ENCODE results near the gene CFAP298.
"Not testable (repeated sequence)": the region's sequence is repeated elsewhere in the genome, so short reads cannot be mapped to it uniquely, and the experiment has no call there.

The CFAP298 gene

DNA sequence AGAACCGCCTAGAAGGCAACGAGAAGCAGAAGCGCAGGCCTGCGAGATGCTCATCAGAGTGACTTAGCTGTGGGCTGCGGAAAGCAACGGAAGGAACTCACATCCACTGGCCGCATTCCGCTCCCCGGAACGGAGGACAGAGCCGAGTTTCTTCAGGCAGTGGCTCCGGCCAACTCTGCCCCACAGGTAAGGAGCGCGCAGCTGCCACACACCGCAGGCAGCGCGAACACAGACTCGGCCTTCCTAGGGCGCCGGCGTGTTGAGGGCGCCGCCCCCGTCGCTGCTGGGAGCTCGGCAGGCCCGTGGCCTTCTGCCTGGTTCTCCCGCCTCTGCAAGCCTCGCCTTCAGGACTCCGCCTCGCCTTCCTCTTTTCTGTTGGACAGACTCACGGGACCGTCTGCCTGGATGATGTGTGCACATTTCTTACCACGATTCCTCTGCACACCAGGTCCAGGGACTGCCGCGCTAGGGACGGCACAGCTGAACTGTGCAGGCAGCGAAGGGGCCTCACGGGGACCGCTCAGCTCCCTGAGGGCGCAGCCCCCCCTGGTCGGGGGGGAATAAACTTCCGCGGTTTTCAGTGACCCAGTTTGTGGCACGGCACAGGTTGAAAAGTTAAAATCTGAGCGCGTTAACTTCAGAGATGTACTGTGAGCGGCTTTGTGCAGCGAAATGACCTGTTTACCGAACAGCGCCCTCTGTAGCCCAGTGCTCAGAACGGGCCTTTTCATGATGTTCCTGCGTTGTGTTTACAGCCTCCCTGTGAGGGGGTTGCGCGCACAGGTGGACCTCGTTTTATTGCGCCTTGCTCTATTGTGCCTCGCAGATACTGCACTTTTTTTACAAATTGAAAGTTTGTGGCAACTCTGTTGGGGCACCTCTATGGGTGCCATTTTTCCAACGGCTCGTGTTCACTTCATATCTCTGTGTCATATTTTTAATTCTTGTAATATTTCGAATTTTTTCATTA, 42.6 kb downstream of the CFAP298 start:
- peak; percentile 83 for DNase-seq (ENCODE audit: low spot score)
- TF ChIP-seq, protein P1, sequence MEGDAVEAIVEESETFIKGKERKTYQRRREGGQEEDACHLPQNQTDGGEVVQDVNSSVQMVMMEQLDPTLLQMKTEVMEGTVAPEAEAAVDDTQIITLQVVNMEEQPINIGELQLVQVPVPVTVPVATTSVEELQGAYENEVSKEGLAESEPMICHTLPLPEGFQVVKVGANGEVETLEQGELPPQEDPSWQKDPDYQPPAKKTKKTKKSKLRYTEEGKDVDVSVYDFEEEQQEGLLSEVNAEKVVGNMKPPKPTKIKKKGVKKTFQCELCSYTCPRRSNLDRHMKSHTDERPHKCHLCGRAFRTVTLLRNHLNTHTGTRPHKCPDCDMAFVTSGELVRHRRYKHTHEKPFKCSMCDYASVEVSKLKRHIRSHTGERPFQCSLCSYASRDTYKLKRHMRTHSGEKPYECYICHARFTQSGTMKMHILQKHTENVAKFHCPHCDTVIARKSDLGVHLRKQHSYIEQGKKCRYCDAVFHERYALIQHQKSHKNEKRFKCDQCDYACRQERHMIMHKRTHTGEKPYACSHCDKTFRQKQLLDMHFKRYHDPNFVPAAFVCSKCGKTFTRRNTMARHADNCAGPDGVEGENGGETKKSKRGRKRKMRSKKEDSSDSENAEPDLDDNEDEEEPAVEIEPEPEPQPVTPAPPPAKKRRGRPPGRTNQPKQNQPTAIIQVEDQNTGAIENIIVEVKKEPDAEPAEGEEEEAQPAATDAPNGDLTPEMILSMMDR (IDR thresholded peaks at IDR 0.05; ENCODE audit: borderline replicate concordance, control extremely low read depth, extremely low read depth, insufficient read depth, missing control alignments), result peak; percentile 83
- in situ Hi-C loops (cut with MboI; ENCODE audit: low sequenced_read_pairs, unreplicated experiment), result no loop called here

DNA sequence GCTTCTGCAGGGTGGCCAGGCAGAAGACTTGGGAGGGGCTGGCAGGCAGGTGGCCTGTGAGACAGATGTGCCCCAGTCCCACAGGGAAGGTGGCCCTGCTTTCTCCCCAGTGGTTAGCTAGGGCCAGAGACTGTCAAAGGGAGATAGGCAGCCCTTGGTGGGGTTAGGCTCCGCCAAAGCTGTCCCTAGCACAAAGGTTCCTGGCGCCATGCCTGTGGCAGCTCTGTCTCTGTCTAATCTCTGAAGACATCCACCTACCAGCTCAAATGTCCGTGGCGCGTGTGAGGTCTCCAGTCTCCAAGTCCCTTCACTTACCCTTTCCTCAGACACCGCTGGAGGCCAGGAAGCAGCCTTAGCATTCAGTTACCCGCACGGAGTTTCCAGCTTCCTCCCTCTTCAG, 44.6 kb downstream of the CFAP298 start:
- in situ Hi-C loops (cut with MboI; ENCODE audit: low sequenced_read_pairs, unreplicated experiment), result no loop called here
- TF ChIP-seq, protein P1 (IDR thresholded peaks at IDR 0.05; ENCODE audit: borderline replicate concordance, control extremely low read depth, extremely low read depth, insufficient read depth, missing control alignments), result no peak

DNA sequence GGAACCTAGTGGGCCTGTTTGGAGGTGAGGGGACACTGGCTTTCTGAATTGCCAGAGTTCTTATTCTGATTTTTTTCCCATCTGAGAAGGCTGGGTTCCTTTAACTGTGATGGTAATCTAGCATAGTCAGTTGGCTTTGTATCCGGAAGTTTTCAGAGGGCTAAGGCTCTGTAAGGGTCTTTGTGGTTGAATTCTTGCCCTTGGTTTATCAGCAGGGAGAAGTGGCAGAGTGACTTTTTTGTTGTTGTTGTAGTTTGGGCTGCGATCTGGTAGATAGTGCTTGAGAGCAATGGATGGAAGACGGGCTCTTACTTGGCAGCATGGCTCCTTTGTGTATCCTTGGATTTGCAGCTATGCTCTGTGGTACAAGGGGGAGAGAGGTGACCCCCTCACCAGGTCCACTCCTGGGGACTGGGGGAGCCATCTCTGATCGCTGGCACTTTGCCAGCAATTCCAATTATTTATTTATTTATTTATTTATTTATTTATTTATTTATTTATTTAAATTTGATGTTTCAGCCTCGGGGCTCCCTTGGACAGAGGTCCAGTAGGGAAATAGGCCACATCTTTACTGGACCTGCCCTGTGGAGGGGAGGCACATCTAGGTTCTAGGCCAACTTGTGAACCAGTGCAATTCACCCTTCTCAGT, 45.3 kb downstream of the CFAP298 start:
- TF ChIP-seq, protein P1 (IDR thresholded peaks at IDR 0.05; ENCODE audit: borderline replicate concordance, control extremely low read depth, extremely low read depth, insufficient read depth, missing control alignments), result no peak
- in situ Hi-C loops (cut with MboI; ENCODE audit: low sequenced_read_pairs, unreplicated experiment), result no loop called here
- no peak for DNase-seq (ENCODE audit: low spot score)

More for the DNA sequence above, 44.6 kb downstream of the CFAP298 start:
- DNase-seq (ENCODE audit: low spot score), result no peak

DNA sequence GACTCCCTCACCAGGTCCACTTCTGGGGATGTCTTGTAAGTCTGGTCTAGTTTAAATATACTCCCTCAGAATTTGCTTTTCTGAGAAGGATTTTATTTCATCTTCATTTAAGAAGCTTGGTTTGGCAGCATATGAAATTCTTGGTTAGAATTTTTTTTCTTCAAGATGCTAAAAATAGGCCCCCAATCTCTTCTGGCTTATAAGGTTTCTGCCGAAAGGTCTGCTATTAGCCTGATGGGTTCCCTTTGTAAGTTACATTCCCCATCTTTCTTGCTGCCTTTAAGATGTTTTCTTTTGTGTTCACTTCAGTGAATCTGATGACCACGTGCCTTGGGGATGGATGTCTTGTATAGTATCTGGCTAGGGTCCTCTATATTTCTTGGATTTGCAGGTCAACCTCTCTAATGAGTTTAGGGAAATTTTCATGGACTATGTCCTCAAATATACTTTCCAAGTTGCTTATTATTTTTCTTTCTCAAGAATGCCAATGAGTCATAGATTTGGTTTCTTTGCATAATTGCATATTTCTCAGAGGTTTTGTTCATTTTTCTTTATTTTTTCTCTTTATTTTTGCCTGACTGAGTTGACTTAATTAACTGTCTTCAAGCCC, 46.2 kb downstream of the CFAP298 start:
- TF ChIP-seq, protein P1 (IDR thresholded peaks at IDR 0.05; ENCODE audit: borderline replicate concordance, control extremely low read depth, extremely low read depth, insufficient read depth, missing control alignments), result no peak
- in situ Hi-C loops (cut with MboI; ENCODE audit: low sequenced_read_pairs, unreplicated experiment), result no loop called here
- no peak for DNase-seq (ENCODE audit: low spot score)

DNA sequence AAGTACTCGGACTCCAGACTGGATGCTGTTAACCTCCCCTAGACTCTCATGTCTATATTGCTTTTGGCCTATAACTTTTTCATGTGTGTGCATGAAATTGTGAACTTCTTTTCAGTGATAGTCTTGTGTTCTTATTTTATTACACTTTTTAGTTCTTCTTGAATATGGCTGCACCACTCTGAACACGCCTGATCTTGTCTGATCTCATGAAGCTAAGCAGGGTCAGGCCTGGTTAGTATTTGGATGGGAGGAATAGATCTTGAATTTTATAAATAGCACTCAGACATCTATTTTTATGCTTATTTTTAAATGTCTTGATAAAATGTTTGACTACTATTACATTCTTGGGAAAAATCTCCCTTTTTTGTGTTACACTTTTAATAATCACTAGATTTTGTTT, 49.3 kb downstream of the CFAP298 start:
- no peak for DNase-seq (ENCODE audit: low spot score)
- TF ChIP-seq, protein P1 (IDR thresholded peaks at IDR 0.05; ENCODE audit: borderline replicate concordance, control extremely low read depth, extremely low read depth, insufficient read depth, missing control alignments), result no peak
- in situ Hi-C loops (cut with MboI; ENCODE audit: low sequenced_read_pairs, unreplicated experiment), result no loop called here

DNA sequence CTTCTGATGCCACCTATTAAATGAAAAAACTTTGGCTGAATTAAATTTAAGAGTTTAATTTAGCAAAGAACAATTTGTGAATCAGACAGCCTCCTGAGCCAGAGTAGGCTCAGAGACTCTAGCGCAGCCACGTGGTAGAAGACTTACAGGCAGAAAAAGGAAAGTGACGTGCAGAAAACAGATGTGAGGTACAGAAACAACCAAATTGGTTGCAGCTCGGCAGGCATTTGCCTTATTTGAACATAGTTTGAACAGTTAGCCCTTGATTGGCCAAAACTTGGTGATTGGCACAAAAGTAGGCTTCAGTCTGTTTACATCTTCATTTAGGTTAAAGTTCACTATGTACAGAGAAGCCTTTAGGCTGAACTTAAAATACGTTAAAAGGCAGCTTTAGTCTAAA, 49.8 kb downstream of the CFAP298 start:
- TF ChIP-seq, protein P1 (IDR thresholded peaks at IDR 0.05; ENCODE audit: borderline replicate concordance, control extremely low read depth, extremely low read depth, insufficient read depth, missing control alignments), result no peak
- in situ Hi-C loops (cut with MboI; ENCODE audit: low sequenced_read_pairs, unreplicated experiment), result no loop called here
- DNase-seq (ENCODE audit: low spot score), result no peak

DNA sequence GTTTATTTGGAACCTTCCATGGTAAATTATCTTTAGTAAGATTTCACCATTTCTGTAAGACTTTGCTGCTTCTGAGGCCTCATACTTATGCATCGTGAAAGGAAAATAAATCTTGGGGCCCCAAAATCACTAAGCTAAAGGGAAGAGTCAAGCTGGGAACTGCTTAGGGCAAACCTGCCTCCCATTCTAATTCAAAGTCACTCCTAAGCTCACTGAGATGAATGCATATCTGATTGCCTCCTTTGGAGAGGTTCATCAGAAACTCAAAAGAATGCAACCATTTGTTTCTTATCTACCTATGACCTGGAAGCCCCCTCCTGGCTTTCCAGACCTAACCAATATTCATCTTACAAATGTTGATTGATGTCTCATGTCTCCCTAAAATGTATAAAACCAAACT, 50.7 kb downstream of the CFAP298 start:
- in situ Hi-C loops (cut with MboI; ENCODE audit: low sequenced_read_pairs, unreplicated experiment); DNase-seq (ENCODE audit: low spot score): not testable (repeated sequence)

All from GM13976 (cell line).